Left ventricle myocardium inferior (tissue), 1 donor: ENCODE data around the gene C16orf86. TPM values are rescaled to one million over a fixed set of nuclear protein-coding genes. Genes with fewer than 3 reads are reported as not detected.

Source experiments
- DNase-seq: peaks from one replicate; pipeline ENCODE4 v3.0.0-alpha.2; 2020
- H3K27ac ChIP-seq: fragments of 200-600 bp; replicated peaks from 2 replicates; pipeline ENCODE4 v1.8.0; 2021
- H3K27me3 ChIP-seq: fragments of 200-600 bp; 2 replicates; pipeline ENCODE4 v1.8.0; 2021; ENCODE audit warnings: low read depth
- H3K36me3 ChIP-seq: fragments of 200-600 bp; 2 replicates; pipeline ENCODE4 v1.8.0; 2021
- H3K4me1 ChIP-seq: fragments of 200-600 bp; 2 replicates; pipeline ENCODE4 v1.8.0; 2021
- H3K4me3 ChIP-seq: fragments of 200-600 bp; 2 replicates; pipeline ENCODE4 v1.8.0; 2021; ENCODE audit warnings: mild to moderate bottlenecking, moderate library complexity
- H3K9me3 ChIP-seq: fragments of 200-600 bp; replicated peaks from 2 replicates; pipeline ENCODE4 v1.8.0; 2021
- CTCF ChIP-seq: fragments of 200-600 bp; IDR thresholded peaks from 2 replicates; pipeline ENCODE4 v1.8.0; 2021; ENCODE audit warnings: antibody characterized with exemption, mild to moderate bottlenecking, borderline replicate concordance
- intact Hi-C: fragments of 100-400 bp; cut with micrococcal nuclease; formaldehyde crosslinking; loops from one replicate; pipeline ENCODE4 v1.11.0; 2022
- total RNA-seq: library from RNA; stranded (reverse); fragmentation: NEBNext Ultra II Directional; extraction: Animal tissue kit (Norgen Biotek cat#: 25700); gene quantifications from one replicate; pipeline ENCODE4 v1.2.1, GENCODE V29; 2021
- donor health status: DM: no; HTN: yes; CAD: no; lungs with severe emphysema.

C16orf86 gene
- total RNA-seq, 1 donor from 2014 or later, result 2.9 TPM

- intact Hi-C loops, result loop anchor here (10.0 kb wide), 1 partner anchor 130 kb away; the partner anchor contains the start of genes RANBP10 and TSNAXIP1
- Histone ChIP-seq H3K27me3 (no peaks in the 10 kb centered on the region), H3K4me1 (peaks cover 33% of the 10 kb centered on the region), H3K4me3 (no peak overlapping the region), H3K36me3 (peaks cover 3% of the 10 kb centered on the region), H3K9me3 (no peaks in the 10 kb centered on the region), H3K27ac (peak overlapping the region; percentile 87)
- no peak for TF ChIP-seq CTCF
- no peak for DNase-seq
Observed at GRCh38 chr16:67674851-67675578, 8.4 kb downstream of the C16orf86 start.

- no peak for DNase-seq
- Histone ChIP-seq H3K9me3 (no peaks in the 10 kb centered on the region), H3K4me1 (peaks cover 33% of the 10 kb centered on the region), H3K36me3 (peaks cover 5% of the 10 kb centered on the region), H3K4me3 (no peak overlapping the region), H3K27me3 (no peaks in the 10 kb centered on the region), H3K27ac (no peak overlapping the region)
- intact Hi-C loops, result loop anchor here (10.0 kb wide), 1 partner anchor 129 kb away; the partner anchor contains the start of genes RANBP10 and TSNAXIP1
- no peak for TF ChIP-seq CTCF
Observed at GRCh38 chr16:67675579-67675935, 8.9 kb downstream of the C16orf86 start.

GRCh38 chr16:67675999-67676398 is 9.4 kb downstream of the C16orf86 start:
- Histone ChIP-seq H3K27ac (peak overlapping the region; percentile 27), H3K4me1 (peaks cover 33% of the 10 kb centered on the region), H3K4me3 (no peak overlapping the region), H3K36me3 (peaks cover 5% of the 10 kb centered on the region), H3K9me3 (no peaks in the 10 kb centered on the region), H3K27me3 (no peaks in the 10 kb centered on the region)
- intact Hi-C loops, result loop anchor here (10.0 kb wide), 1 partner anchor 129 kb away; the partner anchor contains the start of genes RANBP10 and TSNAXIP1
- TF ChIP-seq CTCF, result no peak
- no peak for DNase-seq

- Histone ChIP-seq H3K36me3 (peaks cover 5% of the 10 kb centered on the region), H3K27me3 (no peaks in the 10 kb centered on the region), H3K4me3 (no peak overlapping the region), H3K27ac (peak overlapping the region; percentile 27), H3K4me1 (peaks cover 33% of the 10 kb centered on the region), H3K9me3 (no peaks in the 10 kb centered on the region)
- TF ChIP-seq CTCF, result no peak
- no peak for DNase-seq
- intact Hi-C loops, result loop anchor here (10.0 kb wide), 1 partner anchor 128 kb away; the partner anchor contains the start of genes RANBP10 and TSNAXIP1
Observed at GRCh38 chr16:67676516-67676915, 9.9 kb downstream of the C16orf86 start.

GRCh38 chr16:67676939-67677338 is 10.3 kb downstream of the C16orf86 start:
- Histone ChIP-seq H3K27me3 (no peaks in the 10 kb centered on the region), H3K9me3 (no peaks in the 10 kb centered on the region), H3K36me3 (peaks cover 5% of the 10 kb centered on the region), H3K27ac (peak overlapping the region; percentile 23), H3K4me1 (peaks cover 33% of the 10 kb centered on the region), H3K4me3 (no peak overlapping the region)
- intact Hi-C loops, result loop anchor here (10.0 kb wide), 1 partner anchor 128 kb away; the partner anchor contains the start of genes RANBP10 and TSNAXIP1
- no peak for TF ChIP-seq CTCF
- DNase-seq, result no peak
